H1 (cell line): ENCODE data around the gene HPN. TPM values are rescaled to one million over a fixed set of nuclear protein-coding genes. Genes with fewer than 3 reads are reported as not detected.

Experiments
- CTCF ChIA-PET: fragments of 300-600 bp; sonication (Branson Sonifier 250); formaldehyde crosslinking; loops from one replicate; lab custom pipeline; 2021; ENCODE audit not compliant: partially characterized antibody; lab: Charles Lee
- POLR2A ChIA-PET: fragments of 300-600 bp; sonication (Branson Sonifier 250); formaldehyde crosslinking; loops from one replicate; lab custom pipeline; 2021; ENCODE audit warnings: inconsistent platforms; ENCODE audit not compliant: partially characterized antibody; lab: Charles Lee
- DNase-seq, 2 experiments: peaks; one replicate each; pipeline versions ENCODE4 v3.0.0 to v3.0.0-alpha.2; 2010 to 2022; ENCODE audit warnings: low spot score in 2 of 2, low read depth in 1 of 2, mixed read lengths in 1 of 2
- FAIRE-seq: peaks from 2 replicates; lab custom pipeline; 2011; peaks lifted over from hg19 to GRCh38; lab: Jason Lieb, UNC
- H2AFZ ChIP-seq: 2 replicates; pipeline ENCODE4 v1.8.1; 2012; ENCODE audit warnings: low read length, inconsistent platforms
- H2AK5ac ChIP-seq: 2 replicates; pipeline ENCODE4 v1.6.1; 2013; ENCODE audit warnings: low read depth, low read length
- H2BK120ac ChIP-seq: replicated peaks from 2 replicates; pipeline ENCODE3; 2013; ENCODE audit warnings: low read depth, low read length, inconsistent platforms
- H2BK12ac ChIP-seq: 2 replicates; pipeline ENCODE4 v1.6.1; 2013; ENCODE audit warnings: low read depth, low read length
- H2BK15ac ChIP-seq: 2 replicates; pipeline ENCODE4 v1.6.1; 2013; ENCODE audit warnings: low read length
- H2BK20ac ChIP-seq: 2 replicates; pipeline ENCODE4 v1.6.1; 2013; ENCODE audit warnings: low read length
- H2BK5ac ChIP-seq: 2 replicates; pipeline ENCODE4 v1.6.1; 2013; ENCODE audit warnings: low read depth, low read length
- H3K14ac ChIP-seq: 2 replicates; pipeline ENCODE4 v1.6.1; 2013; ENCODE audit warnings: inconsistent platforms; ENCODE audit not compliant: insufficient read length
- H3K18ac ChIP-seq: 2 replicates; pipeline ENCODE4 v1.6.1; 2013; ENCODE audit warnings: low read length; ENCODE audit errors: extremely low read depth
- H3K23ac ChIP-seq: 2 replicates; pipeline ENCODE4 v1.6.1; 2013; ENCODE audit warnings: inconsistent platforms; ENCODE audit not compliant: insufficient read length
- H3K23me2 ChIP-seq: 2 replicates; pipeline ENCODE4 v1.6.1; 2013; ENCODE audit warnings: low read depth, low read length
- H3K27ac ChIP-seq: 2 replicates; pipeline ENCODE4 v1.6.1; 2011; ENCODE audit warnings: low read depth, low read length, inconsistent platforms
- H3K27me3 ChIP-seq, 4 experiments: replicated peaks in 1 of 4; 1 replicate in 1 of 4; 2 replicates in 3 of 4; pipeline versions ENCODE4 v1.6.1 to v1.8.1; 2011 to 2013; ENCODE audit warnings: low read length in 3 of 4, mild to moderate bottlenecking in 3 of 4, inconsistent platforms in 2 of 4, mixed read lengths in 2 of 4, moderate library complexity in 1 of 4; ENCODE audit not compliant: control insufficient read depth in 3 of 4, insufficient read depth in 3 of 4; ENCODE audit errors: extremely low read depth in 1 of 4
- H3K36me3 ChIP-seq, 4 experiments: 2 replicates each; pipeline versions ENCODE4 v1.6.1 to v1.8.1; 2011 to 2013; ENCODE audit warnings: mild to moderate bottlenecking in 4 of 4, low read length in 3 of 4, moderate library complexity in 2 of 4, control low read depth in 1 of 4, inconsistent platforms in 1 of 4; ENCODE audit not compliant: insufficient read depth in 4 of 4, control insufficient read depth in 2 of 4
- H3K4ac ChIP-seq: replicated peaks from 2 replicates; pipeline ENCODE3; 2013; ENCODE audit warnings: low read length, low read depth, mixed read lengths, inconsistent platforms; ENCODE audit not compliant: insufficient read length
- H3K4me1 ChIP-seq, 4 experiments: replicated peaks in 1 of 4; 1 replicate in 1 of 4; 2 replicates in 3 of 4; pipeline versions ENCODE4 v1.6.1 to v1.8.1; 2011 to 2013; ENCODE audit warnings: low read length in 3 of 4, inconsistent platforms in 2 of 4, mixed read lengths in 1 of 4; ENCODE audit not compliant: insufficient read depth in 4 of 4, control insufficient read depth in 3 of 4
- H3K4me2 ChIP-seq, 2 experiments: 2 replicates each; pipeline versions ENCODE4 v1.6.1 to v1.8.1; 2011 to 2013; ENCODE audit warnings: low read depth in 2 of 2, low read length in 2 of 2, control low read depth in 1 of 2, inconsistent platforms in 1 of 2, mild to moderate bottlenecking in 1 of 2; ENCODE audit not compliant: insufficient read depth in 1 of 2
- H3K4me3 ChIP-seq, 4 experiments: fragments of 200-600, 300-600 bp in 1 of 4; sonication (generic), shearing (Covaris generic), sonication (Bioruptor Twin) in 1 of 4; 2 replicates each; pipeline versions ENCODE4 v1.5.1 to v1.8.1; 2011 to 2016; ENCODE audit warnings: low read length in 4 of 4, low read depth in 3 of 4, control low read depth in 2 of 4, inconsistent platforms in 2 of 4, mild to moderate bottlenecking in 2 of 4, mixed read lengths in 1 of 4, moderate library complexity in 1 of 4; ENCODE audit not compliant: insufficient read depth in 2 of 4; ENCODE audit errors: extremely low read depth in 1 of 4
- H3K56ac ChIP-seq: replicated peaks from 2 replicates; pipeline ENCODE3; 2013; ENCODE audit warnings: low read depth, mild to moderate bottlenecking, mixed read lengths, low read length, inconsistent platforms; ENCODE audit not compliant: insufficient read length
- H3K79me1 ChIP-seq: 2 replicates; pipeline ENCODE4 v1.6.1; 2013; ENCODE audit warnings: low read depth, low read length, control low read depth
- H3K79me2 ChIP-seq, 2 experiments: 2 replicates each; pipeline versions ENCODE4 v1.6.1 to v1.8.1; 2012 to 2013; ENCODE audit warnings: low read length in 2 of 2, mild to moderate bottlenecking in 2 of 2, inconsistent platforms in 1 of 2; ENCODE audit not compliant: insufficient read depth in 2 of 2, control insufficient read depth in 1 of 2
- H3K9ac ChIP-seq, 4 experiments: replicated peaks in 1 of 4; 1 replicate in 1 of 4; 2 replicates in 3 of 4; pipeline versions ENCODE4 v1.6.1 to v1.8.1; 2011 to 2013; ENCODE audit warnings: low read depth in 3 of 4, low read length in 3 of 4, control low read depth in 2 of 4, mild to moderate bottlenecking in 2 of 4, moderate library complexity in 2 of 4, inconsistent platforms in 1 of 4; ENCODE audit errors: extremely low read depth in 1 of 4
- H3K9me3 ChIP-seq, 2 experiments: 2 replicates each; pipeline versions ENCODE4 v1.6.1 to v1.8.1; 2012 to 2013; ENCODE audit warnings: mild to moderate bottlenecking in 2 of 2, moderate library complexity in 2 of 2, control low read depth in 1 of 2, inconsistent platforms in 1 of 2, low read depth in 1 of 2, low read length in 1 of 2, mixed read lengths in 1 of 2; ENCODE audit not compliant: insufficient read depth in 2 of 2
- H4K20me1 ChIP-seq, 2 experiments: replicated peaks in 1 of 2; 2 replicates each; pipeline versions ENCODE3 to v1.8.1; 2011 to 2013; ENCODE audit warnings: inconsistent platforms in 2 of 2, low read length in 2 of 2, mild to moderate bottlenecking in 1 of 2; ENCODE audit not compliant: insufficient read depth in 2 of 2, control insufficient read depth in 1 of 2
- H4K5ac ChIP-seq: 2 replicates; pipeline ENCODE4 v1.6.1; 2013; ENCODE audit warnings: low read length, low read depth, mixed read lengths, inconsistent platforms; ENCODE audit not compliant: insufficient read length
- H4K8ac ChIP-seq: 2 replicates; pipeline ENCODE4 v1.8.0; 2013; ENCODE audit warnings: mild to moderate bottlenecking, moderate library complexity, low read length, inconsistent platforms; ENCODE audit not compliant: insufficient read depth; ENCODE audit errors: extremely low read depth
- H4K91ac ChIP-seq: replicated peaks from 2 replicates; pipeline ENCODE3; 2013; ENCODE audit warnings: low read length, mixed read lengths, inconsistent platforms; ENCODE audit not compliant: insufficient read length
- CHD2 ChIP-seq: IDR thresholded peaks from 2 replicates; pipeline ENCODE4 v1.6.1; 2012; ENCODE audit warnings: low read length, improper control_type of control experiment
- EGR1 ChIP-seq: IDR thresholded peaks from 2 replicates; pipeline ENCODE4 v1.6.1; 2011; ENCODE audit warnings: low read depth, low read length, borderline replicate concordance
- FOSL1 ChIP-seq: IDR thresholded peaks from 2 replicates; pipeline ENCODE4 v1.6.1; 2011; ENCODE audit warnings: mild to moderate bottlenecking, low read depth, low read length, moderate library complexity; ENCODE audit not compliant: insufficient read depth
- HDAC6 ChIP-seq: IDR thresholded peaks from one replicate; pipeline ENCODE4 v1.7.1; 2012; ENCODE audit warnings: low read depth, mild to moderate bottlenecking, inconsistent platforms, low read length, moderate library complexity
- JUND ChIP-seq: IDR thresholded peaks from 2 replicates; pipeline ENCODE4 v1.6.1; 2011; ENCODE audit warnings: mild to moderate bottlenecking, improper control_type of control experiment, low read length
- POU5F1 ChIP-seq: IDR thresholded peaks from 2 replicates; pipeline ENCODE4 v1.6.1; 2011; ENCODE audit warnings: low read depth, mild to moderate bottlenecking, low read length, moderate library complexity
- RFX5 ChIP-seq: IDR thresholded peaks from 2 replicates; pipeline ENCODE4 v1.6.1; 2011; ENCODE audit warnings: low read depth, low read length, improper control_type of control experiment, borderline replicate concordance
- RNF2 ChIP-seq: fragments of 200-900, 300-1000 bp; sonication (generic); IDR thresholded peaks from 2 replicates; pipeline ENCODE4 v1.7.1; 2016; ENCODE audit warnings: borderline replicate concordance, low read depth, mild to moderate bottlenecking, antibody characterized with exemption, low read length; ENCODE audit not compliant: poor library complexity, severe bottlenecking; ENCODE audit errors: missing control alignments
- SP4 ChIP-seq: IDR thresholded peaks from 2 replicates; pipeline ENCODE4 v1.6.1; 2012; ENCODE audit warnings: low read length, inconsistent platforms
- TAF1 ChIP-seq: IDR thresholded peaks from 2 replicates; pipeline ENCODE4 v1.6.1; 2011; ENCODE audit warnings: mild to moderate bottlenecking, low read depth, low read length
- WGBS, 2 experiments: shearing (Covaris generic) in 1 of 2; methylation state at CpG; one replicate each; pipeline versions ENCODE4 v1.1.6 to v1.1.7; 2013 to 2015; ENCODE audit warnings: low lambda C conversion rate in 2 of 2, mixed read lengths in 2 of 2, inconsistent platforms in 1 of 2, low coverage in 1 of 2, missing lambda C conversion rate in 1 of 2; ENCODE audit not compliant: insufficient replicate concordance in 2 of 2, insufficient coverage in 1 of 2, insufficient read length in 1 of 2; ENCODE audit errors: extremely low coverage in 1 of 2, missing lambda C conversion rate in 1 of 2; 5-methylcytosine and 5-hydroxymethylcytosine counted together
- polyA plus RNA-seq, 7 experiments: library from polyadenylated mRNA; depleted of rRNA in 3 of 7; stranded (reverse) in 5 of 7; unstranded in 2 of 7; fragments of >200 nt in 5 of 7; fragments of 200-250 nt in 2 of 7; gene quantifications; 1 replicate in 5 of 7; 2 replicates in 1 of 7; 4 replicates in 1 of 7; pipeline versions ENCODE4 v1.2.1 to v1.2.3, GENCODE V29; 2011 to 2013; ENCODE audit warnings: missing spikeins in 2 of 7, mixed read lengths in 2 of 7
- total RNA-seq: library from RNA; stranded (reverse); fragmentation: NEBNext Ultra II Directional; extraction: Animal tissue kit (Norgen Biotek cat#: 25700); gene quantifications from 2 replicates; pipeline ENCODE4 v1.2.1, GENCODE V29; 2021
- TF ChIP-seq, protein P1 (sequence below): IDR thresholded peaks from 2 replicates; pipeline ENCODE4 v1.6.1; 2012; ENCODE audit warnings: inconsistent platforms

Gene HPN
- total and polyA plus RNA-seq, 2 of the 8 experiments (the other 6 are each of a cell fraction or from before 2014, with no cell fraction given), result 14.7 to 33.7 TPM

GRCh38 chr19:35044317-35045117 lies 3.0 kb downstream of the HPN start:
- DNase-seq, result peak in 1 of 2 experiments; percentile 95
- Histone ChIP-seq H2BK120ac (no peak overlapping the region), H4K5ac (no peak overlapping the region), H2AK5ac (no peak overlapping the region), H2BK12ac (0 out of 2 replicates have a peak overlapping the region, but pooled peaks have one; percentile 41), H4K91ac (no peak overlapping the region), H3K14ac (no peak overlapping the region), H4K20me1 (peaks cover 2 to 5% of the 10 kb centered on the region in 2 experiments), H3K27me3 (no peaks in the 10 kb centered on the region), H2BK20ac (0 out of 2 replicates have a peak overlapping the region, but pooled peaks have one; percentile 7), H3K18ac (no peak overlapping the region), H3K4me2 (peak overlapping the region in 1 of 2 experiments; percentile 8; a peak in 1 of 4 replicates), H3K27ac (no peak overlapping the region), H3K23ac (no peak overlapping the region), H2BK15ac (no peak overlapping the region; the same call in 1 of the 2 replicates), H3K23me2 (peaks cover 7% of the 10 kb centered on the region; the same call in 1 of the 2 replicates), H3K4me3 (no peak overlapping the region), H3K56ac (no peak overlapping the region), H3K9me3 (no peaks in the 10 kb centered on the region), H3K9ac (no peak overlapping the region), H3K79me2 (peaks cover 0 to 12% of the 10 kb centered on the region in 2 experiments; a peak in 1 of 4 replicates), H2BK5ac (no peak overlapping the region), H3K36me3 (no peaks in the 10 kb centered on the region; a peak in 1 of 8 replicates), H3K4ac (no peak overlapping the region), H3K4me1 (peaks cover 5 to 37% (median 23%) of the 10 kb centered on the region in 4 experiments), H4K8ac (no peak overlapping the region), H3K79me1 (no peaks in the 10 kb centered on the region), H2AFZ (no peak overlapping the region)
- 64% methylated on average over 9 of the region's 9 CpGs; no CpG with 5 or more reads in 1 of the 2 experiments for WGBS, 2 experiments
- peak; percentile 50 for FAIRE-seq
- ChIA-PET POLR2A (interaction anchor here (0.8 to 2.5 kb wide), 7 partner anchors 10 to 108 kb away, joined by 3 to 18 read pairs (median 4); no protein-coding TSS in a partner anchor), CTCF (interaction anchor here (0.6 to 6.4 kb wide), 46 partner anchors 9 to 309 kb away, joined by 3 to 105 read pairs (median 4); partner anchors contain the start of genes FXYD1, FXYD3 and LGI4)
- TF ChIP-seq POU5F1 (no peak), HDAC6 (no peak), RFX5 (no peak), JUND (0 out of 2 replicates have a peak, but pooled peaks have one; percentile 21), TAF1 (no peak), FOSL1 (no peak), EGR1 (no peak), CHD2 (no peak), RNF2 (no peak), SP4 (no peak)
- TF ChIP-seq, protein P1, sequence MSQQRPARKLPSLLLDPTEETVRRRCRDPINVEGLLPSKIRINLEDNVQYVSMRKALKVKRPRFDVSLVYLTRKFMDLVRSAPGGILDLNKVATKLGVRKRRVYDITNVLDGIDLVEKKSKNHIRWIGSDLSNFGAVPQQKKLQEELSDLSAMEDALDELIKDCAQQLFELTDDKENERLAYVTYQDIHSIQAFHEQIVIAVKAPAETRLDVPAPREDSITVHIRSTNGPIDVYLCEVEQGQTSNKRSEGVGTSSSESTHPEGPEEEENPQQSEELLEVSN, result no peak
